GM10266 (cell line): Measurements from ENCODE around the gene FRMD8.

Source experiments
- DNase-seq: peaks from one replicate; pipeline ENCODE4 v3.0.0; 2012; ENCODE audit errors: extremely low spot score
- CTCF ChIP-seq: IDR thresholded peaks from 2 replicates; pipeline ENCODE4 v1.5.1; 2012; ENCODE audit warnings: mild to moderate bottlenecking, low read depth; ENCODE audit not compliant: control insufficient read depth, insufficient read depth; ENCODE audit errors: missing control alignments

The FRMD8 gene

GRCh38 chr11:65400307-65401072 lies 14.1 kb downstream of the FRMD8 start:
- no peak for DNase-seq
- no peak for TF ChIP-seq CTCF

GRCh38 chr11:65401073-65401802 lies 14.8 kb downstream of the FRMD8 start:
- TF ChIP-seq CTCF, result no peak

GRCh38 chr11:65401803-65402248 lies 15.4 kb downstream of the FRMD8 start:
- TF ChIP-seq CTCF, result no peak

More at GRCh38 chr11:65401073-65401802, 14.8 kb downstream of the FRMD8 start:
- DNase-seq, result no peak

GRCh38 chr11:65402790-65403189 lies 16.4 kb downstream of the FRMD8 start:
- no peak for TF ChIP-seq CTCF
- DNase-seq, result no peak

More at GRCh38 chr11:65401803-65402248, 15.4 kb downstream of the FRMD8 start:
- no peak for DNase-seq

GRCh38 chr11:65403607-65404121 lies 17.2 kb downstream of the FRMD8 start:
- DNase-seq, result no peak
- no peak for TF ChIP-seq CTCF

- DNase-seq, result no peak
- TF ChIP-seq CTCF, result no peak
Measured at GRCh38 chr11:65404210-65404609, 17.8 kb downstream of the FRMD8 start.
